DND-41 (cell line): ENCODE measurements around the gene B4GALT4.
A peak's percentile ranks its signal among the peaks of the same experiment; 100 is the strongest.

Experiments
- ATAC-seq: fragments of 200-7000 bp; cut with Tn5 transposase; 3 replicates; pipeline ENCODE4 v1.9.1; 2021; ENCODE audit warnings: low read depth; ENCODE audit not compliant: insufficient read depth
- DNase-seq: peaks from one replicate; pipeline ENCODE4 v3.0.0-alpha.2; 2020
- H2AFZ ChIP-seq: 2 replicates; pipeline ENCODE4 v1.6.0; 2012; ENCODE audit warnings: low read depth, low read length
- H3K27ac ChIP-seq: 2 replicates; pipeline ENCODE4 v1.5.1; 2012; ENCODE audit warnings: low read length, inconsistent platforms
- H3K27me3 ChIP-seq: fragments of 200-600 bp; sonication (generic); 2 replicates; pipeline ENCODE4 v1.6.0; 2012; ENCODE audit warnings: low read length, mild to moderate bottlenecking, inconsistent platforms; ENCODE audit not compliant: insufficient read depth, poor library complexity
- H3K36me3 ChIP-seq: 2 replicates; pipeline ENCODE4 v1.5.1; 2012; ENCODE audit warnings: low read length, inconsistent platforms; ENCODE audit not compliant: insufficient read depth
- H3K4me1 ChIP-seq: 2 replicates; pipeline ENCODE4 v1.5.1; 2012; ENCODE audit warnings: mild to moderate bottlenecking, low read length; ENCODE audit not compliant: insufficient read depth
- H3K4me2 ChIP-seq: 2 replicates; pipeline ENCODE4 v1.6.0; 2012; ENCODE audit warnings: mild to moderate bottlenecking, moderate library complexity, low read length, inconsistent platforms; ENCODE audit not compliant: insufficient read depth
- H3K4me3 ChIP-seq, 2 experiments: fragments of 200-600 bp in 1 of 2; shearing (Covaris generic) in 1 of 2; 2 replicates each; pipeline ENCODE4 v1.5.1; 2012 to 2016; ENCODE audit warnings: inconsistent platforms in 2 of 2, low read length in 2 of 2, mild to moderate bottlenecking in 2 of 2, low read depth in 1 of 2, moderate library complexity in 1 of 2
- H3K79me2 ChIP-seq: 2 replicates; pipeline ENCODE4 v1.6.0; 2012; ENCODE audit warnings: low read length, inconsistent platforms; ENCODE audit not compliant: insufficient read depth
- H3K9ac ChIP-seq: 2 replicates; pipeline ENCODE4 v1.6.0; 2012; ENCODE audit warnings: low read depth, mild to moderate bottlenecking, inconsistent platforms, low read length, moderate library complexity
- H3K9me3 ChIP-seq: 2 replicates; pipeline ENCODE4 v1.5.1; 2012; ENCODE audit warnings: low read length, moderate library complexity, mild to moderate bottlenecking, inconsistent platforms; ENCODE audit not compliant: insufficient read depth, severe bottlenecking
- H4K20me1 ChIP-seq: 2 replicates; pipeline ENCODE4 v1.6.0; 2012; ENCODE audit warnings: low read length; ENCODE audit not compliant: insufficient read depth
- CTCF ChIP-seq: IDR thresholded peaks from 2 replicates; pipeline ENCODE4 v1.5.1; 2012; ENCODE audit warnings: borderline replicate concordance, low read length, moderate library complexity, mild to moderate bottlenecking; ENCODE audit not compliant: poor library complexity, severe bottlenecking; ENCODE audit errors: extremely low read depth
- EZH2 ChIP-seq: IDR thresholded peaks from 3 replicates; pipeline ENCODE4 v1.6.1; 2012; ENCODE audit warnings: borderline replicate concordance, low read depth, mild to moderate bottlenecking, moderate library complexity, low read length, inconsistent platforms; ENCODE audit not compliant: severe bottlenecking

Gene B4GALT4

DNA sequence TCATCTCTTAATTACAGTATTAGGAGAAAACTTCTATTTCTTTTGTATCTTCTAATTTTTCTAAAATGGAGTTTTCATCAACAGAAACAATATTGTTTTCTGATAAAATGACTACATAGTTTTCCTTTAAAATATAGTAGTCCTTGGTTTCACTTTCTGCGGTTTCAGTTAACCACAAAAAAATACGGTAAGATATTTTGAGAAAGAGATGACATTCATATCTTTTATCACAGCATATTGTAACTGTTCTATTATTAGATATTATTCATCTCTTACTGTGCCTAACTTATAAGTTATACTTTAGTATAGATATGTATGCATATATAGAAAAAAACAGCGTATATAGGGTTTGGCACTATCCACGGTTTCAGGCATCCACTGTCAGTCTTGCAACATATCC is 2.3 kb downstream of the B4GALT4 start:
- no peak overlapping the region for H2AFZ ChIP-seq
- ATAC-seq, result no peak
- H3K9me3 ChIP-seq, result no peaks in the 10 kb centered on the region
- TF ChIP-seq EZH2 (no peak), CTCF (no peak)
- H4K20me1 ChIP-seq, result no peaks in the 10 kb centered on the region
- H3K9ac ChIP-seq, result no peak overlapping the region
- peaks cover 15% of the 10 kb centered on the region for H3K79me2 ChIP-seq
- peaks cover 20% of the 10 kb centered on the region for H3K36me3 ChIP-seq
- H3K4me1 ChIP-seq, result peaks cover 32% of the 10 kb centered on the region
- peak overlapping the region; percentile 98; the same call in 1 of the 2 replicates for H3K4me2 ChIP-seq
- H3K4me3 ChIP-seq, result no peak overlapping the region
- H3K27ac ChIP-seq, result no peak overlapping the region
- no peaks in the 10 kb centered on the region for H3K27me3 ChIP-seq
- no peak for DNase-seq

GRCh38 chr3:119237299-119237698 is 3.4 kb downstream of the B4GALT4 start:
- H3K27ac ChIP-seq, result no peak overlapping the region
- ATAC-seq (no peak), DNase-seq (no peak)

GRCh38 chr3:119236756-119237155 is 3.9 kb downstream of the B4GALT4 start:
- Histone ChIP-seq H3K79me2 (peaks cover 15% of the 10 kb centered on the region), H3K4me2 (no peak overlapping the region)

More at GRCh38 chr3:119237299-119237698, 3.4 kb downstream of the B4GALT4 start:
- Histone ChIP-seq H3K4me3 (no peak overlapping the region), H3K9ac (no peak overlapping the region), H3K4me2 (no peak overlapping the region), H4K20me1 (no peaks in the 10 kb centered on the region), H3K27me3 (no peaks in the 10 kb centered on the region), H3K36me3 (peaks cover 24% of the 10 kb centered on the region), H3K79me2 (peaks cover 15% of the 10 kb centered on the region), H3K9me3 (no peaks in the 10 kb centered on the region), H2AFZ (no peak overlapping the region), H3K4me1 (peaks cover 32% of the 10 kb centered on the region)
- TF ChIP-seq CTCF (no peak), EZH2 (no peak)

More at GRCh38 chr3:119236756-119237155, 3.9 kb downstream of the B4GALT4 start:
- ATAC-seq (no peak), DNase-seq (no peak)
- Histone ChIP-seq H2AFZ (no peak overlapping the region), H3K4me1 (peaks cover 32% of the 10 kb centered on the region), H3K9ac (no peak overlapping the region), H3K36me3 (peaks cover 28% of the 10 kb centered on the region), H4K20me1 (no peaks in the 10 kb centered on the region), H3K9me3 (no peaks in the 10 kb centered on the region), H3K27me3 (no peaks in the 10 kb centered on the region), H3K4me3 (no peak overlapping the region), H3K27ac (no peak overlapping the region)
- TF ChIP-seq EZH2, result no peak
- no peak for TF ChIP-seq CTCF
